Smooth muscle cell (in vitro differentiated cells): ENCODE data around the gene LIF. TPM values are rescaled to one million over a fixed set of nuclear protein-coding genes. Genes with fewer than 3 reads are reported as not detected.
"Not testable (repeated sequence)": the region's sequence is repeated elsewhere in the genome, so short reads cannot be mapped to it uniquely, and the experiment has no call there.

Experiments
- DNase-seq: peaks from one replicate; lab custom pipeline; 2025; ENCODE audit not compliant: unreplicated experiment; lab: John Stamatoyannopoulos, UW
- H2AFZ ChIP-seq: fragments of 200-600 bp; sonication (generic); 2 replicates; pipeline ENCODE4 v1.6.0; 2016; ENCODE audit warnings: antibody characterized with exemption, low read depth, mild to moderate bottlenecking
- H3F3A ChIP-seq: fragments of 200-600 bp; sonication (generic); 2 replicates; pipeline ENCODE4 v1.6.0; 2017; ENCODE audit warnings: antibody characterized with exemption, low read depth
- H3K27ac ChIP-seq: fragments of 200-600 bp; sonication (generic); 2 replicates; pipeline ENCODE4 v1.5.1; 2016; ENCODE audit warnings: low read depth, mild to moderate bottlenecking
- H3K27me3 ChIP-seq: fragments of 200-600 bp; sonication (generic); 2 replicates; pipeline ENCODE4 v1.6.1; 2016; ENCODE audit warnings: low read depth, mild to moderate bottlenecking
- H3K36me3 ChIP-seq: fragments of 200-600 bp; sonication (generic); 2 replicates; pipeline ENCODE4 v1.5.1; 2016; ENCODE audit warnings: low read depth
- H3K4me1 ChIP-seq: fragments of 200-600 bp; sonication (generic); 2 replicates; pipeline ENCODE4 v1.5.1; 2016; ENCODE audit warnings: low read depth
- H3K4me2 ChIP-seq: fragments of 200-600 bp; sonication (generic); 2 replicates; pipeline ENCODE4 v1.6.0; 2016; ENCODE audit warnings: mild to moderate bottlenecking
- H3K4me3 ChIP-seq: fragments of 200-600 bp; sonication (generic); 2 replicates; pipeline ENCODE4 v1.5.1; 2016; ENCODE audit warnings: mild to moderate bottlenecking
- H3K79me2 ChIP-seq: fragments of 200-600 bp; sonication (generic); 2 replicates; pipeline ENCODE4 v1.6.0; 2016; ENCODE audit warnings: low read depth, mild to moderate bottlenecking
- H3K9ac ChIP-seq: fragments of 200-600 bp; sonication (generic); 2 replicates; pipeline ENCODE4 v1.6.0; 2016; ENCODE audit warnings: low read depth
- H3K9me3 ChIP-seq: fragments of 200-600 bp; sonication (generic); replicated peaks from 2 replicates; pipeline ENCODE4 v1.5.1; 2016; ENCODE audit warnings: low read depth
- H4K20me1 ChIP-seq: fragments of 200-600 bp; sonication (generic); 2 replicates; pipeline ENCODE4 v1.6.0; 2016; ENCODE audit warnings: low read depth
- WGBS: methylation state at CpG from one replicate; pipeline ENCODE4 v1.1.7; 2016; ENCODE audit warnings: low lambda C conversion rate; 5-methylcytosine and 5-hydroxymethylcytosine counted together
- polyA plus RNA-seq: library from polyadenylated mRNA; unstranded; fragments of >200 nt; fragmentation: Nextera tagmentation; extraction: Ambion mirVana; gene quantifications from 2 replicates; pipeline ENCODE4 v1.2.1, GENCODE V29; 2016
- total RNA-seq: library from RNA; depleted of rRNA; stranded (reverse); fragments of >200 nt; gene quantifications from 2 replicates; pipeline ENCODE4 v1.2.3, GENCODE V29; 2014
- TF ChIP-seq, protein P1 (sequence below): fragments of 200-600 bp; sonication (generic); IDR thresholded peaks from 2 replicates; pipeline ENCODE4 v1.5.1; 2017; ENCODE audit warnings: borderline replicate concordance, mild to moderate bottlenecking, antibody characterized with exemption; ENCODE audit not compliant: insufficient read depth, poor library complexity, severe bottlenecking

The LIF gene
- total and polyA plus RNA-seq, 2 experiments from 2014 or later = 29.9 to 31.2 TPM

DNA sequence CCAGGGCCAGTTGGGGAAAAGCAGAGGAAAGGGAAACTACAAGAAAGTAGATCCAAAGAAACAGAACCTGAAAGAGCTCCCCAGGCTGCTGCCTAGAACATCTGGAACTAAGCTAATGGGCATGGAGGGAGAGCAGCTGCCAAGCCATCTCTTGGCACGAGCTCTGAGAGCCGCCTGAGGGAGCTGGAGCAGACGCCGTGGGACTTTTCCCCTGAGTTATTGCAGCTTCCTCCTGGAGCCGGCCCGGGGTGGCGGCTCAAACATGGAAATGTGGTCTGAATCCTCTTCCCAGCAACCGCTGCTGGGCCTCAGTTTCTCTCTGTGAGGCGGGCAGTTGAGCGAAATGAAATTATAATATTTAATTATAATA, 41.8 kb downstream of the LIF start:
- H3K4me2 ChIP-seq = peak overlapping the region; percentile 14
- H3K79me2 ChIP-seq = no peaks in the 10 kb centered on the region
- WGBS = 63% methylated on average over 10 of the region's 10 CpGs
- peaks cover 45% of the 10 kb centered on the region for H3F3A ChIP-seq
- peak overlapping the region; percentile 99 for H3K27ac ChIP-seq
- no peak for DNase-seq
- no peaks in the 10 kb centered on the region for H4K20me1 ChIP-seq
- TF ChIP-seq, protein P1, sequence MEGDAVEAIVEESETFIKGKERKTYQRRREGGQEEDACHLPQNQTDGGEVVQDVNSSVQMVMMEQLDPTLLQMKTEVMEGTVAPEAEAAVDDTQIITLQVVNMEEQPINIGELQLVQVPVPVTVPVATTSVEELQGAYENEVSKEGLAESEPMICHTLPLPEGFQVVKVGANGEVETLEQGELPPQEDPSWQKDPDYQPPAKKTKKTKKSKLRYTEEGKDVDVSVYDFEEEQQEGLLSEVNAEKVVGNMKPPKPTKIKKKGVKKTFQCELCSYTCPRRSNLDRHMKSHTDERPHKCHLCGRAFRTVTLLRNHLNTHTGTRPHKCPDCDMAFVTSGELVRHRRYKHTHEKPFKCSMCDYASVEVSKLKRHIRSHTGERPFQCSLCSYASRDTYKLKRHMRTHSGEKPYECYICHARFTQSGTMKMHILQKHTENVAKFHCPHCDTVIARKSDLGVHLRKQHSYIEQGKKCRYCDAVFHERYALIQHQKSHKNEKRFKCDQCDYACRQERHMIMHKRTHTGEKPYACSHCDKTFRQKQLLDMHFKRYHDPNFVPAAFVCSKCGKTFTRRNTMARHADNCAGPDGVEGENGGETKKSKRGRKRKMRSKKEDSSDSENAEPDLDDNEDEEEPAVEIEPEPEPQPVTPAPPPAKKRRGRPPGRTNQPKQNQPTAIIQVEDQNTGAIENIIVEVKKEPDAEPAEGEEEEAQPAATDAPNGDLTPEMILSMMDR = no peak
- peak overlapping the region; percentile 92 for H3K9ac ChIP-seq
- H3K9me3 ChIP-seq = no peaks in the 10 kb centered on the region
- no peak overlapping the region for H2AFZ ChIP-seq
- no peak overlapping the region for H3K4me3 ChIP-seq
- no peaks in the 10 kb centered on the region for H3K36me3 ChIP-seq
- H3K27me3 ChIP-seq = no peaks in the 10 kb centered on the region
- peaks cover 26% of the 10 kb centered on the region for H3K4me1 ChIP-seq

- no peaks in the 10 kb centered on the region for H3K27me3 ChIP-seq
- H3K79me2 ChIP-seq = no peaks in the 10 kb centered on the region
- H3K4me2 ChIP-seq = peak overlapping the region; percentile 14
- H3K36me3 ChIP-seq = no peaks in the 10 kb centered on the region
- TF ChIP-seq, protein P1 = no peak
- peak overlapping the region; percentile 92 for H3K9ac ChIP-seq
- 44% methylated on average over 7 of the region's 7 CpGs for WGBS
- no peak for DNase-seq
- H3K4me3 ChIP-seq = no peak overlapping the region
- peaks cover 39% of the 10 kb centered on the region for H3F3A ChIP-seq
- no peaks in the 10 kb centered on the region for H4K20me1 ChIP-seq
- no peaks in the 10 kb centered on the region for H3K9me3 ChIP-seq
- no peak overlapping the region for H2AFZ ChIP-seq
- peak overlapping the region; percentile 99 for H3K27ac ChIP-seq
- H3K4me1 ChIP-seq = peaks cover 26% of the 10 kb centered on the region
These were observed 42.4 kb downstream of the LIF start for GRCh38 chr22:30204015-30204741.

- Histone ChIP-seq H3K9ac (peak overlapping the region; percentile 64), H3K36me3 (no peaks in the 10 kb centered on the region), H3K4me3 (no peak overlapping the region), H4K20me1 (no peaks in the 10 kb centered on the region), H3K27ac (peak overlapping the region; percentile 91), H3F3A (peaks cover 32% of the 10 kb centered on the region), H3K27me3 (no peaks in the 10 kb centered on the region), H3K79me2 (no peaks in the 10 kb centered on the region), H3K4me2 (no peak overlapping the region), H3K9me3 (no peaks in the 10 kb centered on the region), H3K4me1 (peaks cover 26% of the 10 kb centered on the region), H2AFZ (peak overlapping the region; percentile 73)
- WGBS = 43% methylated on average over 9 of the region's 9 CpGs
- TF ChIP-seq, protein P1 = no peak
- DNase-seq = no peak
These were observed 44.0 kb downstream of the LIF start for GRCh38 chr22:30202531-30203006.

DNA sequence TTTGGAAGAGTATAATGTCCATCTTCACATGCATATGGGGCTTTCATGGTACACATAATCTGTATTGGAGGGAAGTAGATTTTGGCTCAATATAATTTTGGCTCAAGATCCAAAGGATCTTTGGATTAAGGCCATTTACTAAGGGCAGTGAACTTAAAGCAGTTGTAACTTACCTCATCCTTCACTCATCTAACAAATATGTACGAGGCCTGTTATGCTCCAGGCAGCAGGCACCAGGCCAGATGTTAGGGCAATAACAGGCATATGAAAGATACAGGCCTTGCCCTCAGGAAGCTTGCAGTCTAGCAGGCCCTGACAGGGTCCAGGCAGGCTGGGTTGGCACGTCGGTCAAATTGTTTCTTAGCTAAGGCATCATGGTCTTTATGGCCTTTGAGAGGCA, 44.6 kb downstream of the LIF start:
- Histone ChIP-seq H3K9ac (no peak overlapping the region), H4K20me1 (no peaks in the 10 kb centered on the region), H3K27ac (peak overlapping the region; percentile 91), H3K4me3 (no peak overlapping the region), H3K36me3 (no peaks in the 10 kb centered on the region), H3K4me1 (peaks cover 25% of the 10 kb centered on the region), H3K79me2 (no peaks in the 10 kb centered on the region), H3K9me3 (no peaks in the 10 kb centered on the region), H3K27me3 (no peaks in the 10 kb centered on the region), H2AFZ (no peak overlapping the region), H3K4me2 (no peak overlapping the region), H3F3A (peaks cover 33% of the 10 kb centered on the region)
- WGBS = 96% methylated on average over 3 of the region's 3 CpGs
- no peak for DNase-seq
- TF ChIP-seq, protein P1 = no peak

- not testable (repeated sequence) for H4K20me1 ChIP-seq, H3K27ac ChIP-seq, H3K9ac ChIP-seq, H3K36me3 ChIP-seq, H2AFZ ChIP-seq, H3K4me3 ChIP-seq, DNase-seq, H3K9me3 ChIP-seq, H3K4me2 ChIP-seq, H3K79me2 ChIP-seq, H3K27me3 ChIP-seq
- Histone ChIP-seq H3K4me1 (peaks cover 23% of the 10 kb centered on the region), H3F3A (peaks cover 29% of the 10 kb centered on the region)
- 87% methylated on average over 10 of the region's 10 CpGs for WGBS
These were observed 45.7 kb downstream of the LIF start for GRCh38 chr22:30200905-30201304.
